ENCODE measurements around the gene TOMM40L. TPM values are rescaled to one million over a fixed set of nuclear protein-coding genes. Genes with fewer than 3 reads are reported as not detected.
"Not testable (repeated sequence)": the region's sequence is repeated elsewhere in the genome, so short reads cannot be mapped to it uniquely, and the experiment has no call there.

TOMM40L gene
- total and polyA plus RNA-seq, 2 donors (not counting 1 experiment from before 2014, with no cell fraction given) = 11.1 to 11.7 TPM

DNA sequence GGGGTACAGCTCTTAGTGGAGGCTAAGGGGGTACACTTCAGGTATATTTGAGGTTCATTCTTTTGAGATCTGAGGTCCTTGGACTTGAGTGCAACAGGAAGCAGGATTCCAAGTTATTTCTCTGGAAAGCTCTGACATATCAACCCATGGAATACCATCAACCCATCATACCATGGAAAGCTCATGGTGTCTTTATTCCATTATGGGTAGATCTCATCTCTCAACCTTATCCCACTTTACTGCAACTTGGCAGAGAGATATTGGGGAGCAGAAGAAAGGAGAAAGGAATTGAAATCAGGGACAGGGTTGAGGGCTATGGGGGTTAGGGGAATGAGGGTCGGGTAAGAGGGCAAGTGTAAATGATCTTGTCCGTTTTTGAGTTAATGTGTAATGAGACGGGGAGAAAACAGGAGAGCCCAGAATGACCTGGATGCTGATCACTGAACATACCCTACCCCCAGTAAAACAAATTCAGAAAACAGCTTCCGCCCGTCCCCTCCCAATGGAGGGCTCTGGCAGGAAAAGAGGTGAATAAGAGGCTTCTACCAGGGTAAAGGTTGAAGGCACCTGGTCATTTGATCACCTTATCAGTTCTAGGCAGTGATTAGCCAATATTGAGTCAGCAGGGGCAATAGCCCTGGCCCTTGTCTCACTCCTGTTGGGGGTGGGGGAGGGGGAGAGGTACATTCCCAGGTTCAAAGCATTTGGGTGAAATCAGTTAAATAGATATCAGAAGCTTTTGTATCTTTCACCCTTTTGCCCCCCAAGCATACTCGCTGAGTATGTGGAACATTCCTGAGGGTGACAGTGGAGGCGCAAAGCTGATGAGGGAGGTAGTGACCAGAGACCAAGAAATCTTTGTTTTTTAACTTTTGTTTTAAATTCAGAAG, 1.8 kb upstream of the TOMM40L start:
- Histone ChIP-seq H3K79me2 (ENCODE audit: control insufficient read depth, insufficient read depth, low read length) (no peaks in the 10 kb centered on the region), H3K27ac (ENCODE audit: insufficient read depth, low read length) (no peak overlapping the region), H3K27me3 (ENCODE audit: control insufficient read depth, insufficient read depth, low read length) (no peaks in the 10 kb centered on the region), H3K36me3 (ENCODE audit: control insufficient read depth, insufficient read depth, low read length) (peaks cover 7% of the 10 kb centered on the region), H2AFZ (ENCODE audit: low read length) (no peak overlapping the region), H3K4me2 (ENCODE audit: extremely low read depth, insufficient read depth, low read length) (no peak overlapping the region), H4K20me1 (ENCODE audit: control insufficient read depth, extremely low read depth, insufficient read depth, low read length) (no peaks in the 10 kb centered on the region), H3K4me1 (ENCODE audit: control insufficient read depth, extremely low read depth, insufficient read depth, low read length) (peaks cover 6% of the 10 kb centered on the region), H3K9me3 (ENCODE audit: control insufficient read depth, insufficient read depth, low read depth, low read length) (no peaks in the 10 kb centered on the region), H3K9ac (ENCODE audit: insufficient read depth, low read length) (no peak overlapping the region), H3K4me3 (replicated peaks in 1 of 4; ENCODE audit: control extremely low read depth in 1 of 4, insufficient read depth in 1 of 4, low read depth in 3 of 4, low read length in 4 of 4) (no peak overlapping the region)
- TF ChIP-seq EZH2 (IDR thresholded peaks at IDR 0.05; ENCODE audit: low read length, missing control alignments) (no peak), CTCF (conservative IDR thresholded peaks at IDR 0.05 in 1 of 2, IDR thresholded peaks at IDR 0.05 in 1 of 2; ENCODE audit: low read depth in 1 of 2, low read length in 2 of 2) (no peak)
- DNase-seq (ENCODE audit: low read depth in 2 of 2) = no peak

GRCh38 chr1:161224695-161225087, 1.2 kb upstream of the TOMM40L start:
- H3K4me2 ChIP-seq (ENCODE audit: extremely low read depth, insufficient read depth, low read length); H3K4me1 ChIP-seq (ENCODE audit: control insufficient read depth, extremely low read depth, insufficient read depth, low read length); DNase-seq (ENCODE audit: low read depth in 2 of 2); H3K4me3 ChIP-seq (replicated peaks in 1 of 4; ENCODE audit: control extremely low read depth in 1 of 4, insufficient read depth in 1 of 4, low read depth in 3 of 4, low read length in 4 of 4); H3K27me3 ChIP-seq (ENCODE audit: control insufficient read depth, insufficient read depth, low read length); H2AFZ ChIP-seq (ENCODE audit: low read length); H4K20me1 ChIP-seq (ENCODE audit: control insufficient read depth, extremely low read depth, insufficient read depth, low read length); H3K9me3 ChIP-seq (ENCODE audit: control insufficient read depth, insufficient read depth, low read depth, low read length); H3K36me3 ChIP-seq (ENCODE audit: control insufficient read depth, insufficient read depth, low read length); H3K9ac ChIP-seq (ENCODE audit: insufficient read depth, low read length); H3K27ac ChIP-seq (ENCODE audit: insufficient read depth, low read length); H3K79me2 ChIP-seq (ENCODE audit: control insufficient read depth, insufficient read depth, low read length): not testable (repeated sequence)

- DNase-seq (ENCODE audit: low read depth in 2 of 2) = peak in 1 of 2 donors; percentile 20
- H3K79me2 ChIP-seq (ENCODE audit: control insufficient read depth, insufficient read depth, low read length) = no peaks in the 10 kb centered on the region
- peaks cover 8% of the 10 kb centered on the region for H3K36me3 ChIP-seq (ENCODE audit: control insufficient read depth, insufficient read depth, low read length)
- no peaks in the 10 kb centered on the region for H4K20me1 ChIP-seq (ENCODE audit: control insufficient read depth, extremely low read depth, insufficient read depth, low read length)
- H3K4me1 ChIP-seq (ENCODE audit: control insufficient read depth, extremely low read depth, insufficient read depth, low read length) = peaks cover 6% of the 10 kb centered on the region
- peak overlapping the region in 1 of 4 experiments; percentile 7 for H3K4me3 ChIP-seq (replicated peaks in 1 of 4; ENCODE audit: control extremely low read depth in 1 of 4, insufficient read depth in 1 of 4, low read depth in 3 of 4, low read length in 4 of 4)
- H3K27ac ChIP-seq (ENCODE audit: insufficient read depth, low read length) = peak overlapping the region; percentile 9
- H3K4me2 ChIP-seq (ENCODE audit: extremely low read depth, insufficient read depth, low read length) = peak overlapping the region; percentile 59
- peak overlapping the region; percentile 84 for H2AFZ ChIP-seq (ENCODE audit: low read length)
- H3K9ac ChIP-seq (ENCODE audit: insufficient read depth, low read length) = no peak overlapping the region
- H3K27me3 ChIP-seq (ENCODE audit: control insufficient read depth, insufficient read depth, low read length) = no peaks in the 10 kb centered on the region
- TF ChIP-seq CTCF (conservative IDR thresholded peaks at IDR 0.05 in 1 of 2, IDR thresholded peaks at IDR 0.05 in 1 of 2; ENCODE audit: low read depth in 1 of 2, low read length in 2 of 2) (no peak), EZH2 (IDR thresholded peaks at IDR 0.05; ENCODE audit: low read length, missing control alignments) (no peak)
- H3K9me3 ChIP-seq (ENCODE audit: control insufficient read depth, insufficient read depth, low read depth, low read length) = no peaks in the 10 kb centered on the region
Observed at GRCh38 chr1:161225178-161225533, 704 bp upstream of the TOMM40L start.
